HG03571 (cell line): Measurements from ENCODE around the gene C11orf97.
"Not testable (repeated sequence)": the region's sequence is repeated elsewhere in the genome, so short reads cannot be mapped to it uniquely, and the experiment has no call there.

Source experiments
- ATAC-seq: cut with Tn5 transposase; IDR thresholded peaks from one replicate; pipeline ENCODE4 v1.9.1; 2021; ENCODE audit not compliant: unreplicated experiment

Gene C11orf97, protein sequence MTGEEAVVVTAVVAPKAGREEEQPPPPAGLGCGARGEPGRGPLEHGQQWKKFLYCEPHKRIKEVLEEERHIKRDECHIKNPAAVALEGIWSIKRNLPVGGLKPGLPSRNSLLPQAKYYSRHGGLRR

GRCh38 chr11:94511932-94512781, at the start of gene C11orf97:
Gene C11orf97 (plus strand): TSS chr11:94512461. CDS start chr11:94512529, 68 bp downstream.
- peak; percentile 77 for ATAC-seq

GRCh38 chr11:94469416-94469815, 42.8 kb upstream of the C11orf97 start:
- peak; percentile 77 for ATAC-seq

- peak; percentile 89 for ATAC-seq
These were observed 39.1 kb upstream of the C11orf97 start for GRCh38 chr11:94472916-94473799.

GRCh38 chr11:94477624-94478023, 34.6 kb upstream of the C11orf97 start:
- ATAC-seq = no peak

DNA sequence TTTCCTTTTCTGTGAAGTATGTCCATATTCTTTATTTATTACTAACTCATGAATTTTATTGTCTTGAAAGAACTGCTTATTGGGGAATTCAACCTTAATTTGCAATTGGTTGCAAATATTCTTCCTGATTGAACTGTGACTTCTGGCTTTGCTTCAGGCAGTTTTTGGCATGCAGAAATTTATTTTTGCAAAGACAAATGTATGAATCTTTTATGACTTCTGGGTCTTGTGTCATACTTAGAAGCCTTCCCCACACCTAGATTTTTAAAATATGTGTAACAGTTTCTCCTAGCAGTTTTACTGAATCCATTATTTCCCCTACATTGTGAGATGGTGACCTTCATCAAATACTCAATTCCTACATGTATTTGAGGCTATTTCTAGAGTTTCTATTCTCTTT, 30.9 kb upstream of the C11orf97 start:
- no peak for ATAC-seq

- no peak for ATAC-seq
These were observed 26.2 kb upstream of the C11orf97 start for GRCh38 chr11:94486068-94486467.

- ATAC-seq = peak; percentile 100
These were observed 18.8 kb upstream of the C11orf97 start, which contains the start of the genes ANKRD49 and MRE11 for GRCh38 chr11:94493281-94494125. Gene ANKRD49 (plus strand): TSS chr11:94493984. CDS start chr11:94496694, 2,710 bp downstream. Gene MRE11 (minus strand): TSS chr11:94493844. CDS start chr11:94492801, 1,043 bp downstream.

DNA sequence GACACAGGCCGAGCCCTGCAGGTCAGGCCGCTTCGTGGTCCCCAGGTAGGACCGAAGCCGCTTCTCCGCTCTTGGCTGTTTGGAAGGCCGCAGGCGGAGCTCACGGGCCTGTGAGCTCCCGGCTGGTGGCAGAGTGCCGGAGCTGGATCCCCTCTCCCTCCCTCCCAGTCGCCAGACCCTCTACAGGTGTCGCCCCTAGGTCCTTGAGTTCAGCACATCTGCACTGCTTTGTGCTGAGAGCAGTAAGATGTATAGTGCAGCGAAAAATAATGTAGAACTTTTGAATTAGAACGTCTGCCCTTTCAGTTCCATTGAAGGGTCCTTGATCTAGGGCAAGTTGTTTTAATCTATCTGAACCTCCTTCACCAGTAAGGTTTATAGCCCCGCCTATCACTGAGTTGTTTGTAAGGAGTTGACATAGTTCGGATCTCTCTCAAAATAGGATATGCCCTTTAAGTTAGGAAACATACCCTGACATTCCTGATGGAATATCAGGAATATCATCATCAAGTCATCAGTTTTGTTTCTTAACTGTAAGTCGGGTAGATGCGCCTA, 18.1 kb upstream of the C11orf97 start:
- peak; percentile 57 for ATAC-seq

GRCh38 chr11:94500181-94500580, 12.1 kb upstream of the C11orf97 start:
- ATAC-seq = no peak

GRCh38 chr11:94501522-94501921, 10.7 kb upstream of the C11orf97 start:
- no peak for ATAC-seq

GRCh38 chr11:94504689-94505293, 7.5 kb upstream of the C11orf97 start:
- no peak for ATAC-seq

- ATAC-seq = not testable (repeated sequence)
These were observed 5.7 kb upstream of the C11orf97 start for GRCh38 chr11:94506513-94506912.

GRCh38 chr11:94507485-94507884, 4.8 kb upstream of the C11orf97 start:
- no peak for ATAC-seq

DNA sequence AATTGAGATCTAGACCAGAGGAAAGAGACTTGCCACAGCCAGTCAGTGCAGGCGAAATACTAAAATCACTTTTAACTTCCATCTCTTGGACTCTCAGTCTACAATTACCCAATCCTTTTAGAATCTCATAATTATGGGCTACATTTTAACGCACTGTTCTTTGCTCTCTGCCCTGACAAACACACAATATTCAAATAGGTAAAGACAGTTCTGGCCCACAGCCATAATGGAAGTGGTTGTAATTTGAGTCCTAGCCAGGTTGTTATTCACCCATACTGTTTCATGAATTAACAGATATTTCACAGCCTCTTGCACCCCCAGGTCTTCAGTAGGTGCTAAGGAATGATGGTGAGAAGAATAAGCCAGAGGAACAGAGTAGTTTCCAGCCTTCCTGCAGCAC, 830 bp downstream of the C11orf97 start:
- peak; percentile 51 for ATAC-seq

- ATAC-seq = no peak
These were observed 3.1 kb downstream of the C11orf97 start for GRCh38 chr11:94515398-94515797.

DNA sequence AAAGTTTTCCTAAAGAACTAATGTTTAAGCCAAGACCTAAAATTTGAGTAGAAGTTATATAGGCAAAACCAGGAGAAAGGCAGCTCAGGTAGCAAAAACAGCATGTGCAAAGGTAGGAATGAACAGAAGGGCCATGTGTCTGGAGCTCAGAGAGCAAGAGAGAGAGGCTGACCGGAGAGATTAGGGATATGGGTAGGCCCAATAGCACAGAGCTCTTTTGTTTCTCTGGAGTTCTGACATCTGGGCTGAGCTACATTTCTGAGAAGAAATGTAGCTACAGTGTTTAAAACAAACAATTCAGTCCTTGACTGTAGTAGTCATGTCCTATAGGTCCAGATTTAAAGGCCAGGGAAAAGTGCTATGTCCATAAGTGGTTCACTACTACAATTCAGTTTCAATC, 4.5 kb downstream of the C11orf97 start:
- no peak for ATAC-seq

DNA sequence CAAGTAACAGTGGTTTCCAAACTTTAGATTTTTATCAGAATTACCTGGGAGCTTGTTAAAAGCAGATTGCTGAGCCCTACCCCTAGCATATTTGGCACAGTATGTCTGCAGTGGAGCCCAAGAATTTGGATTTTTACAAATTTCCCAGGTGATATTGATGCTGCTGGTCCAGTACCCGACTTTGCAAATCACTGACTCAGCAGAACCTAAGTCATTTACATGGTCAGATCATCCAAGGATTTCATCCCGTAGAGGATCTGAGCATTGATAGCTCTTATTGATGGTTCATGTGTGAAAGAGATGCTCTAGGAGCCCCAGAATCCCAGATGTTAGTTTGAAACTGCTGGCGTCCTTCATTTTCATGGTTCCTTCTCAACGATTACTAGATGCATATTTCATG, 6.0 kb downstream of the C11orf97 start:
- no peak for ATAC-seq

GRCh38 chr11:94519478-94520084, 7.3 kb downstream of the C11orf97 start:
- peak; percentile 45 for ATAC-seq

- no peak for ATAC-seq
These were observed 9.4 kb downstream of the C11orf97 start for GRCh38 chr11:94521684-94522083.
